Neural cell (in vitro differentiated cells): ENCODE measurements around the gene SLC12A7.

ENCODE experiments used
- EP300 ChIP-seq: fragments of 450-650 bp; conservative IDR thresholded peaks from 2 replicates; pipeline ENCODE4 v1.6.1; 2014; ENCODE audit warnings: antibody characterized with exemption, mild to moderate bottlenecking, moderate library complexity; ENCODE audit not compliant: poor library complexity, severe bottlenecking
- EZH2 ChIP-seq: fragments of 200-600, 300-800 bp; shearing (Covaris generic), sonication (generic); IDR thresholded peaks from 2 replicates; pipeline ENCODE4 v1.6.1; 2014; ENCODE audit warnings: antibody characterized with exemption, low read length, borderline replicate concordance, mild to moderate bottlenecking; ENCODE audit not compliant: insufficient read depth, poor library complexity, severe bottlenecking
- MXI1 ChIP-seq: fragments of 450-650 bp; conservative IDR thresholded peaks from 2 replicates; pipeline ENCODE4 v1.6.1; 2014; ENCODE audit warnings: antibody characterized with exemption, mild to moderate bottlenecking; ENCODE audit not compliant: poor library complexity, severe bottlenecking
- POLR2AphosphoS5 ChIP-seq: IDR thresholded peaks from 2 replicates; pipeline ENCODE4 v1.6.1; 2012
- SMC3 ChIP-seq: fragments of 450-650 bp; conservative IDR thresholded peaks from 2 replicates; pipeline ENCODE4 v1.6.1; 2014; ENCODE audit warnings: antibody characterized with exemption, mild to moderate bottlenecking, moderate library complexity; ENCODE audit not compliant: poor library complexity
- TAF1 ChIP-seq: IDR thresholded peaks from 2 replicates; pipeline ENCODE4 v1.6.1; 2012; ENCODE audit warnings: low read depth
- TF ChIP-seq, protein P1 (sequence below): fragments of 450-650 bp; IDR thresholded peaks from 2 replicates; pipeline ENCODE4 v1.5.1; 2014; ENCODE audit warnings: antibody characterized with exemption, mild to moderate bottlenecking, moderate library complexity; ENCODE audit not compliant: poor library complexity, severe bottlenecking
- TF ChIP-seq, protein P2 (sequence below): IDR thresholded peaks from 2 replicates; pipeline ENCODE4 v1.6.1; 2012; ENCODE audit warnings: borderline replicate concordance

DNA sequence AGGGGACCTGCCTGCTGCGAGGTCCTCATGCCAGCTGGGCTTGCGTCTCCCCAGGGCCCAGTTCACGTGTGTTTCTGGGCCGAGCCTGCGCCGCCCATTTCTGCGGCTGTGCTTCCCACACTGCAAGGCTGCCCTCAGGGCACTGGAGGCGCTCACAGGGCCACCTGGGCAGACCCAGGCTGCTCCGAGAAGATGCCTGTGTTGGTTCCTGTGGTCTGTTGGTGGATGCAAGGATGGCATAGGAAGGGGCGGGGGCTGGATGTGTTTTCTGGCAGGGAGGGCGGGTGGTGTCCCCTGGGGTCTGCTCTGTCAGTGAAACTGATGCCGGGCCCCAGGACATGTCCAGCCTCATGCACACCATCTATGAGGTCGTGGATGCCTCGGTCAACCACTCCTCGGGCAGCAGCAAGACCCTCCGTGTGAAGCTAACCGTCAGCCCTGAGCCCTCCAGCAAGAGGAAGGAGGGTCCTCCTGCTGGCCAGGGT lies 77.4 kb downstream of the SLC12A7 start:
- TF ChIP-seq, protein P1, sequence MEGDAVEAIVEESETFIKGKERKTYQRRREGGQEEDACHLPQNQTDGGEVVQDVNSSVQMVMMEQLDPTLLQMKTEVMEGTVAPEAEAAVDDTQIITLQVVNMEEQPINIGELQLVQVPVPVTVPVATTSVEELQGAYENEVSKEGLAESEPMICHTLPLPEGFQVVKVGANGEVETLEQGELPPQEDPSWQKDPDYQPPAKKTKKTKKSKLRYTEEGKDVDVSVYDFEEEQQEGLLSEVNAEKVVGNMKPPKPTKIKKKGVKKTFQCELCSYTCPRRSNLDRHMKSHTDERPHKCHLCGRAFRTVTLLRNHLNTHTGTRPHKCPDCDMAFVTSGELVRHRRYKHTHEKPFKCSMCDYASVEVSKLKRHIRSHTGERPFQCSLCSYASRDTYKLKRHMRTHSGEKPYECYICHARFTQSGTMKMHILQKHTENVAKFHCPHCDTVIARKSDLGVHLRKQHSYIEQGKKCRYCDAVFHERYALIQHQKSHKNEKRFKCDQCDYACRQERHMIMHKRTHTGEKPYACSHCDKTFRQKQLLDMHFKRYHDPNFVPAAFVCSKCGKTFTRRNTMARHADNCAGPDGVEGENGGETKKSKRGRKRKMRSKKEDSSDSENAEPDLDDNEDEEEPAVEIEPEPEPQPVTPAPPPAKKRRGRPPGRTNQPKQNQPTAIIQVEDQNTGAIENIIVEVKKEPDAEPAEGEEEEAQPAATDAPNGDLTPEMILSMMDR: no peak
- TF ChIP-seq EP300 (no peak), TAF1 (no peak), POLR2AphosphoS5 (no peak), SMC3 (no peak), MXI1 (no peak), EZH2 (no peak)
- TF ChIP-seq, protein P2, sequence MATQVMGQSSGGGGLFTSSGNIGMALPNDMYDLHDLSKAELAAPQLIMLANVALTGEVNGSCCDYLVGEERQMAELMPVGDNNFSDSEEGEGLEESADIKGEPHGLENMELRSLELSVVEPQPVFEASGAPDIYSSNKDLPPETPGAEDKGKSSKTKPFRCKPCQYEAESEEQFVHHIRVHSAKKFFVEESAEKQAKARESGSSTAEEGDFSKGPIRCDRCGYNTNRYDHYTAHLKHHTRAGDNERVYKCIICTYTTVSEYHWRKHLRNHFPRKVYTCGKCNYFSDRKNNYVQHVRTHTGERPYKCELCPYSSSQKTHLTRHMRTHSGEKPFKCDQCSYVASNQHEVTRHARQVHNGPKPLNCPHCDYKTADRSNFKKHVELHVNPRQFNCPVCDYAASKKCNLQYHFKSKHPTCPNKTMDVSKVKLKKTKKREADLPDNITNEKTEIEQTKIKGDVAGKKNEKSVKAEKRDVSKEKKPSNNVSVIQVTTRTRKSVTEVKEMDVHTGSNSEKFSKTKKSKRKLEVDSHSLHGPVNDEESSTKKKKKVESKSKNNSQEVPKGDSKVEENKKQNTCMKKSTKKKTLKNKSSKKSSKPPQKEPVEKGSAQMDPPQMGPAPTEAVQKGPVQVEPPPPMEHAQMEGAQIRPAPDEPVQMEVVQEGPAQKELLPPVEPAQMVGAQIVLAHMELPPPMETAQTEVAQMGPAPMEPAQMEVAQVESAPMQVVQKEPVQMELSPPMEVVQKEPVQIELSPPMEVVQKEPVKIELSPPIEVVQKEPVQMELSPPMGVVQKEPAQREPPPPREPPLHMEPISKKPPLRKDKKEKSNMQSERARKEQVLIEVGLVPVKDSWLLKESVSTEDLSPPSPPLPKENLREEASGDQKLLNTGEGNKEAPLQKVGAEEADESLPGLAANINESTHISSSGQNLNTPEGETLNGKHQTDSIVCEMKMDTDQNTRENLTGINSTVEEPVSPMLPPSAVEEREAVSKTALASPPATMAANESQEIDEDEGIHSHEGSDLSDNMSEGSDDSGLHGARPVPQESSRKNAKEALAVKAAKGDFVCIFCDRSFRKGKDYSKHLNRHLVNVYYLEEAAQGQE: no peak
